ENCODE data around the gene ALDH1L1. TPM values are rescaled to one million over a fixed set of nuclear protein-coding genes. Genes with fewer than 3 reads are reported as not detected.

Gene ALDH1L1
- total and polyA plus RNA-seq, 9 of the 15 experiments (the other 6 are each of a cell fraction or from before 2014, with no cell fraction given): 0.06 to 1.9 (median 0.57) TPM; not detected in 1

DNA sequence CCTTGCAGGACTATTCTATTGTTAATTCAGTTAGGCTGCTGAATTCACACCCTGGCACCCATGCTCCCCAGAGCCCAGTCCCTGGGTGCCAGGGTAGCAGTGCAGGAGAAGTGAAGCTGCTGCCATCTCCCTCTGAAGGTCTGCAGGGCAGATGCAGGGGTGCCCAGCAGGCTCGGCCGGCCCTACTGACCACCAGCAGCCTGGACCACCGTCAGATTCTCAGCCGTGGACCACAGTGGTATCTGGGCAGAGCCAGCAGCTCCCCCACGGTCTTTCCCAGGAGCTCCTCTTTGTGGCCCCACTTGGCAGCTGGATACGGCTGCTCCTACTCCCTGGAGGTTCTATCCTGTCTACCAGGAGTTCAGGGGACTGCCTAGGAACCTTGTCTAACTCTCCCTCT lies 46.8 kb downstream of the ALDH1L1 start (continued):
- TF ChIP-seq GABPB1 (CRISPR knock-in tag; IDR thresholded peaks at IDR 0.05): no peak

DNA sequence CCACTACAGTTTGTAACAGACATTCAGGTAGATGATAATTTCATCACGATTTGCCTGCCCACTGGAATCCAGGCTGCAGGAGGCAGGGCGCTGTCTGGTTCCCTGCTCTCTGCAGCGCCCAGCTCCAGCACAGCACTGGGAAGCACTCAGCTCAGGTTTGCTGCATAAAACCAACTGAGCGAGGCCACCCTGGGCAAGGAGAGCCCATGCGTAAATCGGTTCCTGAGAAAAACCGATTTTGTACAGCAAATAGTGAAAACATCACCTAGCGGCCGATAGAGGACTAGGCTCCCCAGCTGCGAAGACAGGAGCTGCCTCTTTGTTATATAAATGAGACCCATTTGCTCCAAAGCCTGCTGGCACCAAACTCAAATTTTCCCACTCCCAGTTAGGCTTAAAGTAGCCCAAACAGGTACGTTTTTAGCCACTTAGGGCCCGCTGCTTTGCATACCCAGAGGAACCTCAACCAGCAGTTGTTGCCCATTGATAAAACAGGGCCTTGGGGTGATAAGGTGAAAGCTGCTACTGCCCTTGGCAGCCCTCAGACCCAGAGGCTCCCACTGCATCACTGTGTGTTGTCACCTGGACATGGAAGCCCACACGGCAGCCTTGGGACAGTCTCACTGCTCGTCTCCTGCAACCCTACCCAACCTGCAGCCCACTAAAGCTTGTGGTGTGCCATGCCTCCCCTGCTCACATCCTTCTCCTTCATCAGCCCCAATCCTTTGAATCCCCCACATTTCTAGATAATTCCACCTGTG lies 47.5 kb downstream of the ALDH1L1 start:
- intact Hi-C loops (cut with micrococcal nuclease): no loop called here
- no peaks in the 10 kb centered on the region for H3K9me3 ChIP-seq (replicated peaks; ENCODE audit: control insufficient read depth, insufficient read depth, low read depth, low read length)

More for the DNA sequence above, 47.5 kb downstream of the ALDH1L1 start:
- no peaks in the 10 kb centered on the region for H3K9me1 ChIP-seq (ENCODE audit: control insufficient read depth, insufficient read depth, low read length)
- in situ Hi-C loops (cut with MboI): loop anchor here (25.0 kb wide), 1 partner anchor 254 kb away; the partner anchor contains the start of gene CFAP100
- no peak overlapping the region for H3K4me2 ChIP-seq (ENCODE audit: insufficient read depth, low read length)
- H2AFZ ChIP-seq (ENCODE audit: low read depth, low read length): no peak overlapping the region
- FAIRE-seq (no peak), ATAC-seq (no peak), DNase-seq (ENCODE audit: extremely low read depth in 1 of 4, low spot score in 3 of 4) (peak in 3 of 4 experiments; percentile 10 to 16 (median 12))
- 0 out of 2 replicates have a peak, but pooled peaks cover 9% of the 10 kb centered on the region for H4K20me1 ChIP-seq (replicated peaks; ENCODE audit: control insufficient read depth, insufficient read depth, low read length)
- H3K27me3 ChIP-seq (ENCODE audit: control insufficient read depth in 2 of 2, insufficient read depth in 2 of 2, low read length in 2 of 2): peaks cover 0 to 44% of the 10 kb centered on the region in 2 experiments; a peak in 2 of 5 replicates
- H3K4me1 ChIP-seq (replicated peaks in 1 of 2; ENCODE audit: control insufficient read depth in 2 of 2, insufficient read depth in 2 of 2, low read length in 2 of 2): no peaks in the 10 kb centered on the region; a peak in 1 of 5 replicates
- TF ChIP-seq RAD21 (CRISPR knock-in tag; conservative IDR thresholded peaks at IDR 0.05 in 1 of 2, IDR thresholded peaks at IDR 0.05 in 1 of 2) (peak in 1 of 2 experiments; percentile 13; a peak in 1 of 4 replicates), E4F1 (CRISPR knock-in tag; IDR thresholded peaks at IDR 0.05; ENCODE audit: borderline replicate concordance) (no peak), RFX1 (IDR thresholded peaks at IDR 0.05) (no peak), CTCF (IDR thresholded peaks at IDR 0.05 in 2 of 3, conservative IDR thresholded peaks at IDR 0.05 in 1 of 3; ENCODE audit: insufficient read depth in 2 of 3, low read depth in 1 of 3, low read length in 3 of 3) (peak in 2 of 3 experiments; percentile 39 to 44; a peak in 4 of 6 replicates), SIRT6 (IDR thresholded peaks at IDR 0.05; ENCODE audit: low read depth, low read length) (no peak), ZNF395 (CRISPR knock-in tag; IDR thresholded peaks at IDR 0.05) (no peak), RAD51 (IDR thresholded peaks at IDR 0.05; ENCODE audit: borderline replicate concordance, low read depth) (no peak), ZNF124 (CRISPR knock-in tag; IDR thresholded peaks at IDR 0.05) (no peak), ZFPM2 (CRISPR knock-in tag; IDR thresholded peaks at IDR 0.05) (no peak)
- CTCF ChIA-PET (ENCODE audit: low intra/inter-chr PET ratio): interaction anchor here (1.1 to 3.8 kb wide), 2 partner anchors 160 to 257 kb away, joined by 3 to 30 read pairs; no protein-coding TSS in a partner anchor
- no TSS peak for BruUV-seq (replicated peaks)
- no peak overlapping the region for H3K9ac ChIP-seq (ENCODE audit: insufficient read depth in 1 of 2, low read depth in 2 of 2, low read length in 2 of 2)
- no peak overlapping the region for H3K27ac ChIP-seq (ENCODE audit: extremely low read depth, low read depth, low read length)
- H3K36me3 ChIP-seq (ENCODE audit: control insufficient read depth, insufficient read depth, low read length): no peaks in the 10 kb centered on the region
- no peaks in the 10 kb centered on the region for H3K79me2 ChIP-seq (ENCODE audit: control insufficient read depth, insufficient read depth, low read length)
- 6% methylated on average over 13 of the region's 14 CpGs for WGBS (ENCODE audit: insufficient coverage, low coverage, missing lambda C conversion rate)
- no peak overlapping the region for H3K4me3 ChIP-seq
- POLR2A ChIA-PET: interaction anchor here (0.6 to 0.7 kb wide), 3 partner anchors 172 to 306 kb away, joined by 3 to 4 read pairs (median 3); no protein-coding TSS in a partner anchor
